SK-N-SH treated with all-trans-retinoic acid at 6 μM for 48 hours (cell line): ENCODE data around the gene ADGRG4.

ENCODE experiments used
- ATAC-seq: fragments of 200-7000 bp; cut with Tn5 transposase; 3 replicates; pipeline ENCODE4 v1.9.1; 2020; ENCODE audit warnings: mild to moderate bottlenecking, moderate library complexity
- ARNTL ChIP-seq: fragments of 450-650 bp; formaldehyde crosslinking; IDR thresholded peaks from 2 replicates; pipeline ENCODE4 v1.5.0; 2020; ENCODE audit warnings: low read depth, mild to moderate bottlenecking, moderate library complexity, borderline replicate concordance
- BACH2 ChIP-seq: fragments of 250-450 bp; sonication (Bioruptor Pico); IDR thresholded peaks from 2 replicates; pipeline ENCODE4 v1.9.0; 2021; ENCODE audit warnings: mild to moderate bottlenecking, borderline replicate concordance
- ESRRG ChIP-seq: fragments of 250-450 bp; sonication (Bioruptor Pico); IDR thresholded peaks from 2 replicates; pipeline ENCODE4 v1.6.1; 2021; ENCODE audit warnings: mild to moderate bottlenecking
- GLIS3 ChIP-seq: fragments of 250-450 bp; sonication (Bioruptor Pico); IDR thresholded peaks from 2 replicates; pipeline ENCODE4 v1.5.0; 2020; ENCODE audit warnings: mild to moderate bottlenecking, moderate library complexity
- ISL1 ChIP-seq: fragments of 250-450 bp; sonication (Bioruptor Pico); IDR thresholded peaks from 2 replicates; pipeline ENCODE4 v2.1.2; 2022; ENCODE audit warnings: mild to moderate bottlenecking, moderate library complexity
- OSR1 ChIP-seq: fragments of 250-450 bp; sonication (Bioruptor Pico); IDR thresholded peaks from 2 replicates; pipeline ENCODE4 v1.8.0; 2022; ENCODE audit warnings: moderate library complexity, mild to moderate bottlenecking, inconsistent platforms
- PPARA ChIP-seq: fragments of 250-450 bp; sonication (Bioruptor Pico); IDR thresholded peaks from 2 replicates; pipeline ENCODE4 v1.5.0; 2020; ENCODE audit warnings: mild to moderate bottlenecking, borderline replicate concordance
- SNAI2 ChIP-seq: fragments of 250-450 bp; sonication (Bioruptor Pico); IDR thresholded peaks from 2 replicates; pipeline ENCODE4 v1.5.0; 2020; ENCODE audit warnings: mild to moderate bottlenecking, moderate library complexity
- TCF4 ChIP-seq: fragments of 250-450 bp; sonication (Bioruptor Pico); IDR thresholded peaks from 2 replicates; pipeline ENCODE4 v1.8.0; 2021; ENCODE audit warnings: mild to moderate bottlenecking, moderate library complexity, borderline replicate concordance
- TOX ChIP-seq: fragments of 250-450 bp; sonication (Bioruptor Pico); IDR thresholded peaks from 2 replicates; pipeline ENCODE4 v1.8.0; 2021; ENCODE audit warnings: mild to moderate bottlenecking, moderate library complexity, borderline replicate concordance
- ZFP30 ChIP-seq: fragments of 450-650 bp; formaldehyde crosslinking; IDR thresholded peaks from 2 replicates; pipeline ENCODE4 v1.5.0; 2022; ENCODE audit warnings: mild to moderate bottlenecking, moderate library complexity
- ZNF565 ChIP-seq: fragments of 450-650 bp; formaldehyde crosslinking; conservative IDR thresholded peaks from 2 replicates; pipeline ENCODE4 v1.5.0; 2020; ENCODE audit warnings: low read depth, mild to moderate bottlenecking, moderate library complexity
- ZNF70 ChIP-seq: fragments of 450-650 bp; formaldehyde crosslinking; IDR thresholded peaks from 2 replicates; pipeline ENCODE4 v1.5.0; 2020; ENCODE audit warnings: mild to moderate bottlenecking, moderate library complexity
- ZNF8 ChIP-seq: fragments of 450-650 bp; formaldehyde crosslinking; IDR thresholded peaks from 2 replicates; pipeline ENCODE4 v1.5.0; 2020; ENCODE audit warnings: mild to moderate bottlenecking, moderate library complexity
- TF ChIP-seq, protein P1 (sequence below): fragments of 250-450 bp; sonication (Bioruptor Pico); IDR thresholded peaks from 2 replicates; pipeline ENCODE4 v1.5.0; 2020; ENCODE audit warnings: mild to moderate bottlenecking, moderate library complexity
- TF ChIP-seq, protein P2 (sequence below): fragments of 250-450 bp; sonication (Bioruptor Pico); IDR thresholded peaks from 2 replicates; pipeline ENCODE4 v1.5.1; 2021; ENCODE audit warnings: mild to moderate bottlenecking, moderate library complexity
- TF ChIP-seq, protein P3 (sequence below): fragments of 250-450 bp; sonication (Bioruptor Pico); IDR thresholded peaks from 2 replicates; pipeline ENCODE4 v1.8.0; 2020; ENCODE audit warnings: mild to moderate bottlenecking, moderate library complexity, borderline replicate concordance

ADGRG4 gene

DNA sequence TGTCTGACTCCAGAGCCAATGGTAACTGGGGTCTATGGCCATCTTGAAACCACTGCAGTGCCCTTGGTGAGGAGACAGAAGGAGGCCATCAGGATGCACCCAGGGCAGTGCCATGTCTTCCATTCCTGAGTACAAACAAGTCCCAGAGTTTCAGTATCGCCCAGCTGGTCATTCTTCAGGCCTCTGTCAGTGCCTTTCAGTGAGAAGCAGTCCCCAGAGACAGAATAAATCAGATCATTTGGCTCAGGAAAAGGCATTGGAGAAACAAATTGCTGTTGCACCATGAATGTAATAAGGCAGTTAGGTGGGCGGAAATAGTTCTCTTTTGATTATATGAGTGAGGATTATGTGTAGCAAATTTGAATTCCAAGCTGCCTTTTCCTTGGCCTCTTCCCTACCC is 21.3 kb downstream of the ADGRG4 start (continued):
- TF ChIP-seq, protein P1, sequence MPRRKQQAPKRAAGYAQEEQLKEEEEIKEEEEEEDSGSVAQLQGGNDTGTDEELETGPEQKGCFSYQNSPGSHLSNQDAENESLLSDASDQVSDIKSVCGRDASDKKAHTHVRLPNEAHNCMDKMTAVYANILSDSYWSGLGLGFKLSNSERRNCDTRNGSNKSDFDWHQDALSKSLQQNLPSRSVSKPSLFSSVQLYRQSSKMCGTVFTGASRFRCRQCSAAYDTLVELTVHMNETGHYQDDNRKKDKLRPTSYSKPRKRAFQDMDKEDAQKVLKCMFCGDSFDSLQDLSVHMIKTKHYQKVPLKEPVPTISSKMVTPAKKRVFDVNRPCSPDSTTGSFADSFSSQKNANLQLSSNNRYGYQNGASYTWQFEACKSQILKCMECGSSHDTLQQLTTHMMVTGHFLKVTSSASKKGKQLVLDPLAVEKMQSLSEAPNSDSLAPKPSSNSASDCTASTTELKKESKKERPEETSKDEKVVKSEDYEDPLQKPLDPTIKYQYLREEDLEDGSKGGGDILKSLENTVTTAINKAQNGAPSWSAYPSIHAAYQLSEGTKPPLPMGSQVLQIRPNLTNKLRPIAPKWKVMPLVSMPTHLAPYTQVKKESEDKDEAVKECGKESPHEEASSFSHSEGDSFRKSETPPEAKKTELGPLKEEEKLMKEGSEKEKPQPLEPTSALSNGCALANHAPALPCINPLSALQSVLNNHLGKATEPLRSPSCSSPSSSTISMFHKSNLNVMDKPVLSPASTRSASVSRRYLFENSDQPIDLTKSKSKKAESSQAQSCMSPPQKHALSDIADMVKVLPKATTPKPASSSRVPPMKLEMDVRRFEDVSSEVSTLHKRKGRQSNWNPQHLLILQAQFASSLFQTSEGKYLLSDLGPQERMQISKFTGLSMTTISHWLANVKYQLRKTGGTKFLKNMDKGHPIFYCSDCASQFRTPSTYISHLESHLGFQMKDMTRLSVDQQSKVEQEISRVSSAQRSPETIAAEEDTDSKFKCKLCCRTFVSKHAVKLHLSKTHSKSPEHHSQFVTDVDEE (CRISPR knock-in tag): no peak
- TF ChIP-seq ZNF70 (no peak), PPARA (CRISPR knock-in tag) (no peak)

GRCh38 chrX:136325377-136325776 is 24.6 kb downstream of the ADGRG4 start:
- ATAC-seq: no peak
- TF ChIP-seq PPARA (CRISPR knock-in tag) (no peak), BACH2 (CRISPR knock-in tag) (no peak), ZNF8 (CRISPR knock-in tag) (no peak), OSR1 (CRISPR knock-in tag) (no peak), ZNF565 (CRISPR knock-in tag) (no peak), ISL1 (CRISPR knock-in tag) (no peak), ESRRG (CRISPR knock-in tag) (no peak), GLIS3 (CRISPR knock-in tag) (no peak), TCF4 (no peak), TOX (CRISPR knock-in tag) (no peak), ZFP30 (CRISPR knock-in tag) (no peak)
- TF ChIP-seq, protein P2, sequence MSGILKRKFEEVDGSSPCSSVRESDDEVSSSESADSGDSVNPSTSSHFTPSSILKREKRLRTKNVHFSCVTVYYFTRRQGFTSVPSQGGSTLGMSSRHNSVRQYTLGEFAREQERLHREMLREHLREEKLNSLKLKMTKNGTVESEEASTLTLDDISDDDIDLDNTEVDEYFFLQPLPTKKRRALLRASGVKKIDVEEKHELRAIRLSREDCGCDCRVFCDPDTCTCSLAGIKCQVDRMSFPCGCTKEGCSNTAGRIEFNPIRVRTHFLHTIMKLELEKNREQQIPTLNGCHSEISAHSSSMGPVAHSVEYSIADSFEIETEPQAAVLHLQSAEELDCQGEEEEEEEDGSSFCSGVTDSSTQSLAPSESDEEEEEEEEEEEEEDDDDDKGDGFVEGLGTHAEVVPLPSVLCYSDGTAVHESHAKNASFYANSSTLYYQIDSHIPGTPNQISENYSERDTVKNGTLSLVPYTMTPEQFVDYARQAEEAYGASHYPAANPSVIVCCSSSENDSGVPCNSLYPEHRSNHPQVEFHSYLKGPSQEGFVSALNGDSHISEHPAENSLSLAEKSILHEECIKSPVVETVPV: no peak
- TF ChIP-seq, protein P3, sequence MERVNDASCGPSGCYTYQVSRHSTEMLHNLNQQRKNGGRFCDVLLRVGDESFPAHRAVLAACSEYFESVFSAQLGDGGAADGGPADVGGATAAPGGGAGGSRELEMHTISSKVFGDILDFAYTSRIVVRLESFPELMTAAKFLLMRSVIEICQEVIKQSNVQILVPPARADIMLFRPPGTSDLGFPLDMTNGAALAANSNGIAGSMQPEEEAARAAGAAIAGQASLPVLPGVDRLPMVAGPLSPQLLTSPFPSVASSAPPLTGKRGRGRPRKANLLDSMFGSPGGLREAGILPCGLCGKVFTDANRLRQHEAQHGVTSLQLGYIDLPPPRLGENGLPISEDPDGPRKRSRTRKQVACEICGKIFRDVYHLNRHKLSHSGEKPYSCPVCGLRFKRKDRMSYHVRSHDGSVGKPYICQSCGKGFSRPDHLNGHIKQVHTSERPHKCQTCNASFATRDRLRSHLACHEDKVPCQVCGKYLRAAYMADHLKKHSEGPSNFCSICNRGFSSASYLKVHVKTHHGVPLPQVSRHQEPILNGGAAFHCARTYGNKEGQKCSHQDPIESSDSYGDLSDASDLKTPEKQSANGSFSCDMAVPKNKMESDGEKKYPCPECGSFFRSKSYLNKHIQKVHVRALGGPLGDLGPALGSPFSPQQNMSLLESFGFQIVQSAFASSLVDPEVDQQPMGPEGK (CRISPR knock-in tag): no peak
- TF ChIP-seq, all 23 proteins: peak for 0

GRCh38 chrX:136328933-136329332 is 28.2 kb downstream of the ADGRG4 start:
- ATAC-seq: no peak
- TF ChIP-seq PPARA (CRISPR knock-in tag) (no peak), SNAI2 (CRISPR knock-in tag) (no peak), TCF4 (peak; percentile 43; the same call in 1 of the 2 replicates), OSR1 (CRISPR knock-in tag) (no peak)
- TF ChIP-seq, protein P3 (CRISPR knock-in tag): no peak

GRCh38 chrX:136336623-136337022 is 35.9 kb downstream of the ADGRG4 start:
- TF ChIP-seq PPARA (CRISPR knock-in tag) (no peak), ZNF70 (no peak), ARNTL (CRISPR knock-in tag) (no peak)
- TF ChIP-seq, protein P3 (CRISPR knock-in tag): no peak
- TF ChIP-seq, all 23 proteins: peak for 0
- ATAC-seq: no peak
